Measurements from ENCODE around the gene GPS1. TPM values are rescaled to one million over a fixed set of nuclear protein-coding genes. Genes with fewer than 3 reads are reported as not detected.

Gene GPS1
- total and polyA plus RNA-seq, 9 of the 15 experiments (the other 6 are each of a cell fraction or from before 2014, with no cell fraction given): 3.1 to 167 (median 69.9) TPM

DNA sequence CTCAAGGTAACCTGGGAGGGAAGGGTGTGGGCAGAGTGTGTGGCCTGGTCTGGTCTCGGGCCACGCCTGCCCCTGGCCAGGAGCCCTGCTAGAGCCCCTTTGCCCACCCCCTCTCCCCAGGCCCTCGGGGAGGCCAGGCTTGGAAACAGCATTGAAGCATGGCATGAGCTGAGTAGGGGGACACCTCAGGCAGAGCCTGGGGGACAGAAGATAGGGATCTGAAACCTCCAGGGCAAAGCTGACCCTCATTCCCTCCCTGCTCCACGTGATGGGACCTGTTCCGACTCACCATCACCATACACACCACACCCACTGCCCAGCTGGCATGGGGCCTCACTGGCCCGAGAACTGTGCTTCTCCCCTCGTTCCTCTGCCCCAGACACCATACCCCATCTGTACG is 2.6 kb upstream of the GPS1 start (continued):
- TF ChIP-seq, protein P1, sequence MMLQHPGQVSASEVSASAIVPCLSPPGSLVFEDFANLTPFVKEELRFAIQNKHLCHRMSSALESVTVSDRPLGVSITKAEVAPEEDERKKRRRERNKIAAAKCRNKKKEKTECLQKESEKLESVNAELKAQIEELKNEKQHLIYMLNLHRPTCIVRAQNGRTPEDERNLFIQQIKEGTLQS (IDR thresholded peaks at IDR 0.05): no peak
- TF ChIP-seq, protein P1 (CRISPR knock-in tag; conservative IDR thresholded peaks at IDR 0.05): no peak

DNA sequence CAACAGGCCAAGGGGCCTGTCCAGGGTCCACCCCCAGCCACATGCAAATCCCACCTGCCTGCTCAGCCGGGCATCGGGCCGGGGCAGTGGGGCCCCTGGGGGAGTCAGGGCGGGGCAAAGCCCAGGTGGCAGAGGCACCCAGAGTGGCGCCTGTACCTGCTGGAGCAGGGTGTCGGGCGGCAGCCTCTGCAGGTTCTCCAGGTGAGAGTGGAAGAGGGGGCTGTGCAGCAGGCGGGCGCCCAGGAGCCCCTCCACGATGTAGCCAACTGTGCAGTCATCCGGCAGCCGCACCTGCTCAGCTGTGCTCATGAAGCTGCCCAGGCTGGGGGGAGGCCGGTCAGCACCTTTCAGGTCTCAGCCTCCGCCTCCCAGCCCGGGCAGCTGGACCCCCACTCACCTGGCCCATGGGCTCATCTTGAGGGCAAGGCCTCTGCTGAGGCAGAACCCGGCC is 2.2 kb upstream of the GPS1 start:
- intact Hi-C loops (cut with micrococcal nuclease) (no loop called here), in situ Hi-C loops (cut with MboI) (no loop called here)
- peaks cover 6 to 76% of the 10 kb centered on the region in 2 experiments; a peak in 3 of 5 replicates for H3K4me1 ChIP-seq (replicated peaks in 1 of 2; ENCODE audit: control insufficient read depth in 2 of 2, insufficient read depth in 2 of 2, low read length in 2 of 2)
- ChIA-PET CTCF (ENCODE audit: low intra/inter-chr PET ratio) (no interaction called here), POLR2A (interaction anchor here (0.6 to 1.0 kb wide), 3 partner anchors 12 to 53 kb away, joined by 3 read pairs; partner anchors contain the start of gene DCXR)
- H3K4me3 ChIP-seq: no peak overlapping the region
- peaks cover 28% of the 10 kb centered on the region for H3K79me2 ChIP-seq (ENCODE audit: control insufficient read depth, insufficient read depth, low read length)
- no peak overlapping the region for H3K27ac ChIP-seq (ENCODE audit: extremely low read depth, low read depth, low read length)
- no TSS peak for BruUV-seq (replicated peaks)
- ATAC-seq (no peak), FAIRE-seq (no peak), DNase-seq (ENCODE audit: extremely low read depth in 1 of 4, low spot score in 3 of 4) (peak in 1 of 4 experiments; percentile 8)
- no peaks in the 10 kb centered on the region for H3K27me3 ChIP-seq (ENCODE audit: control insufficient read depth in 2 of 2, insufficient read depth in 2 of 2, low read length in 2 of 2)
- H3K4me2 ChIP-seq (ENCODE audit: insufficient read depth, low read length): no peak overlapping the region
- peaks cover 54% of the 10 kb centered on the region; the same call in 2 of the 3 replicates for H3K36me3 ChIP-seq (ENCODE audit: control insufficient read depth, insufficient read depth, low read length)
- peaks cover 2% of the 10 kb centered on the region for H3K9me1 ChIP-seq (ENCODE audit: control insufficient read depth, insufficient read depth, low read length)
- H3K9me3 ChIP-seq (replicated peaks; ENCODE audit: control insufficient read depth, insufficient read depth, low read depth, low read length): no peaks in the 10 kb centered on the region
- peak overlapping the region in 1 of 2 experiments; percentile 97; a peak in 2 of 4 replicates for H3K9ac ChIP-seq (ENCODE audit: insufficient read depth in 1 of 2, low read depth in 2 of 2, low read length in 2 of 2)
- TF ChIP-seq ATF7 (IDR thresholded peaks at IDR 0.05) (no peak), ELF4 (CRISPR knock-in tag; IDR thresholded peaks at IDR 0.05) (no peak), MBD2 (IDR thresholded peaks at IDR 0.05; ENCODE audit: borderline replicate concordance, low read depth) (no peak), ETV5 (CRISPR knock-in tag; IDR thresholded peaks at IDR 0.05; ENCODE audit: low read depth) (no peak), KDM1A (IDR thresholded peaks at IDR 0.05) (no peak), SMARCC2 (IDR thresholded peaks at IDR 0.05; ENCODE audit: low read depth) (no peak), RBM25 (IDR thresholded peaks at IDR 0.05; ENCODE audit: low read depth, low read length, severe bottlenecking) (no peak), SIX5 (IDR thresholded peaks at IDR 0.05; ENCODE audit: borderline replicate concordance in 1 of 2, insufficient read depth in 1 of 2, low read depth in 1 of 2, low read length in 2 of 2) (no peak)
- TF ChIP-seq, protein P2, sequence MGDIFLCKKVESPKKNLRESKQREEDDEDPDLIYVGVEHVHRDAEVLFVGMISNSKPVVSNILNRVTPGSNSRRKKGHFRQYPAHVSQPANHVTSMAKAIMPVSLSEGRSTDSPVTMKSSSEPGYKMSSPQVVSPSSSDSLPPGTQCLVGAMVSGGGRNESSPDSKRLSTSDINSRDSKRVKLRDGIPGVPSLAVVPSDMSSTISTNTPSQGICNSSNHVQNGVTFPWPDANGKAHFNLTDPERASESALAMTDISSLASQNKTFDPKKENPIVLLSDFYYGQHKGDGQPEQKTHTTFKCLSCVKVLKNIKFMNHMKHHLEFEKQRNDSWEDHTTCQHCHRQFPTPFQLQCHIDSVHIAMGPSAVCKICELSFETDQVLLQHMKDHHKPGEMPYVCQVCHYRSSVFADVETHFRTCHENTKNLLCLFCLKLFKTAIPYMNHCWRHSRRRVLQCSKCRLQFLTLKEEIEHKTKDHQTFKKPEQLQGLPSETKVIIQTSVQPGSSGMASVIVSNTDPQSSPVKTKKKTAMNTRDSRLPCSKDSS (IDR thresholded peaks at IDR 0.05; ENCODE audit: low read depth, partially characterized antibody): no peak
- TF ChIP-seq, protein P3, sequence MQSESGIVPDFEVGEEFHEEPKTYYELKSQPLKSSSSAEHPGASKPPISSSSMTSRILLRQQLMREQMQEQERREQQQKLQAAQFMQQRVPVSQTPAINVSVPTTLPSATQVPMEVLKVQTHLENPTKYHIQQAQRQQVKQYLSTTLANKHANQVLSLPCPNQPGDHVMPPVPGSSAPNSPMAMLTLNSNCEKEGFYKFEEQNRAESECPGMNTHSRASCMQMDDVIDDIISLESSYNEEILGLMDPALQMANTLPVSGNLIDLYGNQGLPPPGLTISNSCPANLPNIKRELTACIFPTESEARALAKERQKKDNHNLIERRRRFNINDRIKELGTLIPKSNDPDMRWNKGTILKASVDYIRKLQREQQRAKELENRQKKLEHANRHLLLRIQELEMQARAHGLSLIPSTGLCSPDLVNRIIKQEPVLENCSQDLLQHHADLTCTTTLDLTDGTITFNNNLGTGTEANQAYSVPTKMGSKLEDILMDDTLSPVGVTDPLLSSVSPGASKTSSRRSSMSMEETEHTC (IDR thresholded peaks at IDR 0.05): no peak
- 0 out of 2 replicates have a peak, but pooled peaks cover 4% of the 10 kb centered on the region for H4K20me1 ChIP-seq (replicated peaks; ENCODE audit: control insufficient read depth, insufficient read depth, low read length)
- H2AFZ ChIP-seq (ENCODE audit: low read depth, low read length): no peak overlapping the region
- WGBS (ENCODE audit: insufficient coverage, low coverage, missing lambda C conversion rate): 97% methylated on average over 13 of the region's 16 CpGs

Data from K562 (cell line).